Panc1 (cell line): ENCODE results near the gene SGMS1. TPM values are rescaled to one million over a fixed set of nuclear protein-coding genes. Genes with fewer than 3 reads are reported as not detected.

Source experiments
- ATAC-seq: fragments of 200-7000 bp; cut with Tn5 transposase; 2 replicates; pipeline ENCODE4 v1.9.1; 2020; ENCODE audit warnings: mild to moderate bottlenecking, moderate library complexity
- BruUV-seq: library from RNA; stranded (reverse); fragments of 400-500 nt; replicated peaks from 2 replicates; lab custom pipeline; 2021; lab: Mats Ljungman, UMichigan
- CTCF ChIA-PET: fragments of 300-600 bp; sonication (Branson Sonifier 250); formaldehyde crosslinking; loops from one replicate; lab custom pipeline; 2022; ENCODE audit warnings: antibody characterized with exemption; lab: Charles Lee
- POLR2A ChIA-PET: fragments of 300-600 bp; sonication (Branson Sonifier 250); formaldehyde crosslinking; loops from one replicate; lab custom pipeline; 2022; ENCODE audit warnings: antibody characterized with exemption; lab: Charles Lee
- DNase-seq: peaks from one replicate; pipeline ENCODE4 v3.0.0-alpha.2; 2010; ENCODE audit warnings: low read depth, low spot score
- H3K27ac ChIP-seq: 2 replicates; pipeline ENCODE4 v1.5.1; 2011; ENCODE audit warnings: mild to moderate bottlenecking, low read length, inconsistent platforms
- H3K27me3 ChIP-seq: fragments of 200-500 bp; sonication (Bioruptor generic); 2 replicates; pipeline ENCODE4 v1.6.0; 2014; ENCODE audit warnings: low read length, inconsistent platforms; ENCODE audit not compliant: control insufficient read depth, insufficient read depth
- H3K36me3 ChIP-seq: fragments of 200-500 bp; sonication (Bioruptor generic); 2 replicates; pipeline ENCODE4 v1.5.1; 2014; ENCODE audit warnings: inconsistent platforms, mild to moderate bottlenecking, low read length, moderate library complexity; ENCODE audit not compliant: control insufficient read depth, insufficient read depth
- H3K4me1 ChIP-seq: 2 replicates; pipeline ENCODE4 v1.5.1; 2011; ENCODE audit warnings: inconsistent platforms, mild to moderate bottlenecking, low read length, moderate library complexity; ENCODE audit not compliant: control insufficient read depth, insufficient read depth
- H3K4me3 ChIP-seq, 2 experiments: 2 replicates each; pipeline ENCODE4 v1.5.1; 2011 to 2012; ENCODE audit warnings: low read depth in 2 of 2, low read length in 2 of 2, mild to moderate bottlenecking in 2 of 2, inconsistent platforms in 1 of 2, moderate library complexity in 1 of 2
- H3K9me3 ChIP-seq: fragments of 200-500 bp; sonication (Bioruptor generic); 2 replicates; pipeline ENCODE4 v1.5.1; 2014; ENCODE audit warnings: low read depth, mild to moderate bottlenecking, inconsistent platforms, low read length, moderate library complexity; ENCODE audit not compliant: control insufficient read depth, insufficient read depth
- POLR2AphosphoS5 ChIP-seq: IDR thresholded peaks from 2 replicates; pipeline ENCODE4 v1.6.1; 2012; ENCODE audit warnings: mild to moderate bottlenecking, low read depth, low read length, moderate library complexity
- SIN3A ChIP-seq: IDR thresholded peaks from 2 replicates; pipeline ENCODE4 v1.6.1; 2012; ENCODE audit warnings: low read depth, mild to moderate bottlenecking, low read length, moderate library complexity, borderline replicate concordance; ENCODE audit not compliant: insufficient read depth
- TCF7L2 ChIP-seq: IDR thresholded peaks from 2 replicates; pipeline ENCODE4 v1.6.1; 2011; ENCODE audit warnings: mild to moderate bottlenecking, low read depth, low read length, inconsistent platforms
- in situ Hi-C: cut with HindIII; loops from 2 replicates; pipeline ENCODE4 v1.10.0; 2016; ENCODE audit warnings: low sequenced_read_pairs, low pct_unique_long_range_greater_than_20kb
- intact Hi-C: fragments of 100-400 bp; cut with micrococcal nuclease; formaldehyde crosslinking; loops from one replicate; pipeline ENCODE4 v1.10.0; 2022; ENCODE audit not compliant: unreplicated experiment
- total RNA-seq: library from RNA; stranded (reverse); gene quantifications from one replicate; pipeline ENCODE4 v1.2.1, GENCODE V29; 2021; ENCODE audit not compliant: unreplicated experiment
- TF ChIP-seq, protein P1 (sequence below): fragments of 450-650 bp; IDR thresholded peaks from 2 replicates; pipeline ENCODE4 v1.5.1; 2017; ENCODE audit warnings: mild to moderate bottlenecking
- TF ChIP-seq, protein P2 (sequence below), 2 experiments: IDR thresholded peaks; 2 replicates each; pipeline ENCODE4 v1.6.1; 2011 to 2012; ENCODE audit warnings: low read depth in 2 of 2, control low read depth in 1 of 2, low read length in 1 of 2, mild to moderate bottlenecking in 1 of 2, moderate library complexity in 1 of 2; ENCODE audit not compliant: insufficient read depth in 1 of 2

The SGMS1 gene
- total RNA-seq, 1 experiment from 2014 or later, result 22.0 TPM

DNA sequence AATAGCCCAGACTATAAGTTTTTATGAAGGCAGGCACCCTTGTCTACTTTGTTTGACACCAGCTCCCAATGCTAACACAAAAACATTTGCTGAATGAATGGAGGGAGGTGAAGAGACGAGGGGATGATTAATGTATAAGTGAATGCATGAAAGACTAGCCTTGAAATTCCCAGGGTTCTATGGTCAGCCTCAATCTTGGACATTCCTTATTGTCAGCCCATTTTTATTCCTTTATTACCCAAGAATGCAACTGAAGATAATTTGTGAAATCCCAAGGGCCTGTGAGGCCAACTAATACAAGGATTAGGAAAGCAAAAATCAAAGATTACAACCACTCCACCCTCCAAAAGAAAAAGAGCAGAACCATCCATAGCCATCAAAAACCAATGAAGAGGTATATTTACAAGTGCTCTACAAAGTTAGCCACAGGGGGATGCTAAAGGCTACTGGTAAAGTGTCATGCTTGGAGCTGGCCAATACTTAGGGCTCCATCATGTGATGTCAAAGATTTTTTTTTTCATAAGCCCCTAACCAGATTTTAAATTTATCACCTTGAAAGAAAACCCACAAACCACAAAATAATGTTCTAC, 332.4 kb downstream of the SGMS1 start:
- Histone ChIP-seq H3K9me3 (no peaks in the 10 kb centered on the region), H3K27me3 (no peaks in the 10 kb centered on the region; the same call in 1 of the 2 replicates), H3K4me3 (no peak overlapping the region), H3K27ac (no peak overlapping the region), H3K36me3 (no peaks in the 10 kb centered on the region), H3K4me1 (no peaks in the 10 kb centered on the region)
- BruUV-seq, result no TSS peak
- DNase-seq, result no peak
- no peak for ATAC-seq
- in situ Hi-C loops, result no loop called here
- TF ChIP-seq, protein P1, sequence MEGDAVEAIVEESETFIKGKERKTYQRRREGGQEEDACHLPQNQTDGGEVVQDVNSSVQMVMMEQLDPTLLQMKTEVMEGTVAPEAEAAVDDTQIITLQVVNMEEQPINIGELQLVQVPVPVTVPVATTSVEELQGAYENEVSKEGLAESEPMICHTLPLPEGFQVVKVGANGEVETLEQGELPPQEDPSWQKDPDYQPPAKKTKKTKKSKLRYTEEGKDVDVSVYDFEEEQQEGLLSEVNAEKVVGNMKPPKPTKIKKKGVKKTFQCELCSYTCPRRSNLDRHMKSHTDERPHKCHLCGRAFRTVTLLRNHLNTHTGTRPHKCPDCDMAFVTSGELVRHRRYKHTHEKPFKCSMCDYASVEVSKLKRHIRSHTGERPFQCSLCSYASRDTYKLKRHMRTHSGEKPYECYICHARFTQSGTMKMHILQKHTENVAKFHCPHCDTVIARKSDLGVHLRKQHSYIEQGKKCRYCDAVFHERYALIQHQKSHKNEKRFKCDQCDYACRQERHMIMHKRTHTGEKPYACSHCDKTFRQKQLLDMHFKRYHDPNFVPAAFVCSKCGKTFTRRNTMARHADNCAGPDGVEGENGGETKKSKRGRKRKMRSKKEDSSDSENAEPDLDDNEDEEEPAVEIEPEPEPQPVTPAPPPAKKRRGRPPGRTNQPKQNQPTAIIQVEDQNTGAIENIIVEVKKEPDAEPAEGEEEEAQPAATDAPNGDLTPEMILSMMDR, result no peak; the same call in 1 of the 2 replicates
- TF ChIP-seq TCF7L2, result no peak
- ChIA-PET POLR2A (no interaction called here), CTCF (no interaction called here)
- intact Hi-C loops, result no loop called here

DNA sequence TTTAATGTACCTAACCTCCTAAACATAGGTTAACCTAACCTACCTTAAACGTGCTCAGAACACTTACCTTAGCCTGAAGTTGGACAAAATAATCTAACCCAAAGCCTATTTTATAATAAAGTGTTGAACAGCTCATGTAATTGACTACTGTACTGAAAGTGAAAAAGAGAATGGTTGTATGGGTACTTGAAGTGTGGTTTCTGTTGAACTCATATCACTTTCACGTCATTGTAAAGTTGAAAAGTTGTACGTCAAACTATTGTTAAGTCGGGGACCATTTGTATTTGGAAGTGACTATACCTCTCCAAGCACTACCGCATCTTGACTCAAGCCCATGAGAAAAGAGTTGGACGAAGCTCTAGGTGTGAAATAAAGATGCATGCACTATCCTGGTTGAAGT, 334.6 kb downstream of the SGMS1 start:
- ATAC-seq, result no peak
- in situ Hi-C loops (no loop called here), intact Hi-C loops (no loop called here)
- CTCF ChIA-PET, result no interaction called here
- no peaks in the 10 kb centered on the region for H3K36me3 ChIP-seq
- no peak for TF ChIP-seq SIN3A
- TF ChIP-seq, protein P1, result no peak
- TF ChIP-seq POLR2AphosphoS5, result no peak
- TF ChIP-seq, protein P2, sequence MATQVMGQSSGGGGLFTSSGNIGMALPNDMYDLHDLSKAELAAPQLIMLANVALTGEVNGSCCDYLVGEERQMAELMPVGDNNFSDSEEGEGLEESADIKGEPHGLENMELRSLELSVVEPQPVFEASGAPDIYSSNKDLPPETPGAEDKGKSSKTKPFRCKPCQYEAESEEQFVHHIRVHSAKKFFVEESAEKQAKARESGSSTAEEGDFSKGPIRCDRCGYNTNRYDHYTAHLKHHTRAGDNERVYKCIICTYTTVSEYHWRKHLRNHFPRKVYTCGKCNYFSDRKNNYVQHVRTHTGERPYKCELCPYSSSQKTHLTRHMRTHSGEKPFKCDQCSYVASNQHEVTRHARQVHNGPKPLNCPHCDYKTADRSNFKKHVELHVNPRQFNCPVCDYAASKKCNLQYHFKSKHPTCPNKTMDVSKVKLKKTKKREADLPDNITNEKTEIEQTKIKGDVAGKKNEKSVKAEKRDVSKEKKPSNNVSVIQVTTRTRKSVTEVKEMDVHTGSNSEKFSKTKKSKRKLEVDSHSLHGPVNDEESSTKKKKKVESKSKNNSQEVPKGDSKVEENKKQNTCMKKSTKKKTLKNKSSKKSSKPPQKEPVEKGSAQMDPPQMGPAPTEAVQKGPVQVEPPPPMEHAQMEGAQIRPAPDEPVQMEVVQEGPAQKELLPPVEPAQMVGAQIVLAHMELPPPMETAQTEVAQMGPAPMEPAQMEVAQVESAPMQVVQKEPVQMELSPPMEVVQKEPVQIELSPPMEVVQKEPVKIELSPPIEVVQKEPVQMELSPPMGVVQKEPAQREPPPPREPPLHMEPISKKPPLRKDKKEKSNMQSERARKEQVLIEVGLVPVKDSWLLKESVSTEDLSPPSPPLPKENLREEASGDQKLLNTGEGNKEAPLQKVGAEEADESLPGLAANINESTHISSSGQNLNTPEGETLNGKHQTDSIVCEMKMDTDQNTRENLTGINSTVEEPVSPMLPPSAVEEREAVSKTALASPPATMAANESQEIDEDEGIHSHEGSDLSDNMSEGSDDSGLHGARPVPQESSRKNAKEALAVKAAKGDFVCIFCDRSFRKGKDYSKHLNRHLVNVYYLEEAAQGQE (IDR thresholded peaks at IDR 0.05; ENCODE audit: insufficient read depth in 1 of 2, low read depth in 2 of 2, low read length in 1 of 2), result no peak
- TF ChIP-seq TCF7L2, result no peak
- H3K9me3 ChIP-seq, result no peaks in the 10 kb centered on the region
- no peaks in the 10 kb centered on the region; the same call in 1 of the 2 replicates for H3K27me3 ChIP-seq
- H3K4me3 ChIP-seq, result no peak overlapping the region
- no TSS peak for BruUV-seq
- no peaks in the 10 kb centered on the region for H3K4me1 ChIP-seq
- DNase-seq, result no peak
- H3K27ac ChIP-seq, result no peak overlapping the region
- POLR2A ChIA-PET, result no interaction called here
